K562 (cell line): ENCODE measurements around the gene CCAR1. TPM values are rescaled to one million over a fixed set of nuclear protein-coding genes. Genes with fewer than 3 reads are reported as not detected.
A peak's percentile ranks its signal among the peaks of the same experiment; 100 is the strongest.

ENCODE experiments used
- ADNP ChIP-seq: fragments of 200-800 bp; sonication (Bioruptor generic); IDR thresholded peaks from 2 replicates; pipeline ENCODE4 v1.6.1; 2016; ENCODE audit warnings: missing genetic modification characterization, missing compliant biosample characterization
- BMI1 ChIP-seq: fragments of 150-350 bp; IDR thresholded peaks from 2 replicates; pipeline ENCODE4 v1.6.1; 2014; ENCODE audit warnings: low read length
- BRD9 ChIP-seq: fragments of 450-650 bp; IDR thresholded peaks from 2 replicates; pipeline ENCODE4 v1.6.1; 2018; ENCODE audit warnings: low read depth; ENCODE audit not compliant: partially characterized antibody
- CEBPB ChIP-seq: fragments of 450-650 bp; IDR thresholded peaks from 2 replicates; pipeline ENCODE4 v1.6.1; 2016; ENCODE audit warnings: missing genetic modification characterization, missing compliant biosample characterization
- COPS2 ChIP-seq: fragments of 450-650 bp; conservative IDR thresholded peaks from 2 replicates; pipeline ENCODE4 v1.6.1; 2016; ENCODE audit warnings: mild to moderate bottlenecking, moderate library complexity
- ETV1 ChIP-seq: fragments of 450-650 bp; conservative IDR thresholded peaks from 2 replicates; pipeline ENCODE4 v1.6.1; 2016; ENCODE audit warnings: missing genetic modification characterization, control low read depth, low read depth, missing compliant biosample characterization
- FOS ChIP-seq: IDR thresholded peaks from 3 replicates; pipeline ENCODE4 v1.6.1; 2011; ENCODE audit not compliant: insufficient read length; ENCODE audit errors: extremely low read depth
- FOXM1 ChIP-seq, 2 experiments: fragments of 450-650 bp in 1 of 2; sonication (generic) in 1 of 2; formaldehyde crosslinking in 1 of 2; IDR thresholded peaks; 2 replicates each; pipeline versions ENCODE4 v1.6.1 to v1.9.0; 2017 to 2022; ENCODE audit warnings: low read depth in 2 of 2, mild to moderate bottlenecking in 2 of 2, missing genetic modification reagents in 1 of 2, moderate library complexity in 1 of 2
- GTF2A2 ChIP-seq: IDR thresholded peaks from 2 replicates; pipeline ENCODE4 v1.6.1; 2016; ENCODE audit warnings: mild to moderate bottlenecking, missing genetic modification characterization, missing compliant biosample characterization
- MAZ ChIP-seq, 2 experiments: fragments of 450-650 bp in 1 of 2; sonication (generic) in 1 of 2; formaldehyde crosslinking; IDR thresholded peaks in 1 of 2; conservative IDR thresholded peaks in 1 of 2; 2 replicates each; pipeline versions ENCODE4 v1.4.0 to v1.5.0; 2020; ENCODE audit warnings: mild to moderate bottlenecking in 1 of 2, missing genetic modification reagents in 1 of 2
- MIER1 ChIP-seq: fragments of 450-650 bp; IDR thresholded peaks from 2 replicates; pipeline ENCODE4 v1.6.1; 2016; ENCODE audit warnings: antibody characterized with exemption, mild to moderate bottlenecking, low read depth
- RFX1 ChIP-seq: fragments of 450-650 bp; IDR thresholded peaks from 2 replicates; pipeline ENCODE4 v1.6.1; 2016; ENCODE audit warnings: mild to moderate bottlenecking, moderate library complexity
- SAFB2 ChIP-seq: fragments of 200-400 bp; formaldehyde crosslinking; IDR thresholded peaks from 2 replicates; pipeline ENCODE4 v1.6.1; 2018; ENCODE audit warnings: borderline replicate concordance, low read length, low read depth, moderate library complexity; ENCODE audit not compliant: severe bottlenecking
- TFAM ChIP-seq: fragments of 250-450 bp; sonication (Bioruptor Pico); conservative IDR thresholded peaks from 2 replicates; pipeline ENCODE4 v1.5.0; 2021; ENCODE audit warnings: mild to moderate bottlenecking, moderate library complexity
- ZNF174 ChIP-seq: fragments of 250-450 bp; sonication (Bioruptor Pico); IDR thresholded peaks from 2 replicates; pipeline ENCODE4 v1.4.0; 2020; ENCODE audit warnings: mild to moderate bottlenecking
- ZNF224 ChIP-seq: sonication (generic); formaldehyde crosslinking; IDR thresholded peaks from 2 replicates; pipeline ENCODE4 v1.8.0; 2022; ENCODE audit warnings: mild to moderate bottlenecking, missing genetic modification reagents
- ZNF436 ChIP-seq: fragments of 250-450, 450-650 bp; sonication (Bioruptor Pico); formaldehyde crosslinking; IDR thresholded peaks from 2 replicates; pipeline ENCODE4 v1.7.0; 2020; ENCODE audit warnings: mild to moderate bottlenecking
- ZNF444 ChIP-seq: fragments of 250-450 bp; sonication (Bioruptor Pico); IDR thresholded peaks from 2 replicates; pipeline ENCODE4 v1.4.0; 2020; ENCODE audit warnings: mild to moderate bottlenecking, moderate library complexity
- ZNF717 ChIP-seq: fragments of 250-450 bp; sonication (Bioruptor Pico); IDR thresholded peaks from 2 replicates; pipeline ENCODE4 v1.5.0; 2021
- ZNF778 ChIP-seq: fragments of 450-650 bp; formaldehyde crosslinking; IDR thresholded peaks from 2 replicates; pipeline ENCODE4 v1.4.0; 2020; ENCODE audit warnings: mild to moderate bottlenecking, moderate library complexity
- polyA plus RNA-seq, 8 experiments: library from polyadenylated mRNA; depleted of rRNA in 4 of 8; stranded (reverse) in 5 of 8; unstranded in 3 of 8; fragments of >200 nt; fragmentation: Nextera tagmentation in 2 of 8; fragmentation: Illumina TruSeq in 1 of 8; extraction: Ambion mirVana in 2 of 8; extraction: Trizol in 1 of 8; gene quantifications; 2 replicates each; pipeline versions ENCODE4 v1.2.1 to v1.2.3, GENCODE V29; 2011 to 2014; ENCODE audit warnings: inconsistent platforms in 1 of 8, missing spikeins in 1 of 8
- total RNA-seq, 7 experiments: library from RNA; depleted of rRNA in 6 of 7; stranded (reverse); fragments of >200 nt in 6 of 7; fragmentation: Illumina TruSeq in 2 of 7; extraction: Trizol in 2 of 7; gene quantifications; 2 replicates each; pipeline versions ENCODE4 v1.2.1 to v1.2.3, GENCODE V29; 2011 to 2021; ENCODE audit warnings: low replicate concordance in 1 of 7
- TF ChIP-seq, protein P1 (sequence below): fragments of 250-450 bp; sonication (Bioruptor Pico); IDR thresholded peaks from 2 replicates; pipeline ENCODE4 v1.8.0; 2021; ENCODE audit warnings: moderate library complexity, mild to moderate bottlenecking, inconsistent platforms
- TF ChIP-seq, protein P2 (sequence below): fragments of 450-650 bp; formaldehyde crosslinking; IDR thresholded peaks from 2 replicates; pipeline ENCODE4 v1.4.0; 2020; ENCODE audit warnings: mild to moderate bottlenecking, moderate library complexity
- TF ChIP-seq, protein P3 (sequence below): fragments of 250-450 bp; sonication (Bioruptor Pico); IDR thresholded peaks from 2 replicates; pipeline ENCODE4 v1.5.0; 2021; ENCODE audit warnings: mild to moderate bottlenecking, borderline replicate concordance

Gene CCAR1
- total and polyA plus RNA-seq, 9 of the 15 experiments (the other 6 are each of a cell fraction or from before 2014, with no cell fraction given), result 44.8 to 173 (median 111) TPM

DNA sequence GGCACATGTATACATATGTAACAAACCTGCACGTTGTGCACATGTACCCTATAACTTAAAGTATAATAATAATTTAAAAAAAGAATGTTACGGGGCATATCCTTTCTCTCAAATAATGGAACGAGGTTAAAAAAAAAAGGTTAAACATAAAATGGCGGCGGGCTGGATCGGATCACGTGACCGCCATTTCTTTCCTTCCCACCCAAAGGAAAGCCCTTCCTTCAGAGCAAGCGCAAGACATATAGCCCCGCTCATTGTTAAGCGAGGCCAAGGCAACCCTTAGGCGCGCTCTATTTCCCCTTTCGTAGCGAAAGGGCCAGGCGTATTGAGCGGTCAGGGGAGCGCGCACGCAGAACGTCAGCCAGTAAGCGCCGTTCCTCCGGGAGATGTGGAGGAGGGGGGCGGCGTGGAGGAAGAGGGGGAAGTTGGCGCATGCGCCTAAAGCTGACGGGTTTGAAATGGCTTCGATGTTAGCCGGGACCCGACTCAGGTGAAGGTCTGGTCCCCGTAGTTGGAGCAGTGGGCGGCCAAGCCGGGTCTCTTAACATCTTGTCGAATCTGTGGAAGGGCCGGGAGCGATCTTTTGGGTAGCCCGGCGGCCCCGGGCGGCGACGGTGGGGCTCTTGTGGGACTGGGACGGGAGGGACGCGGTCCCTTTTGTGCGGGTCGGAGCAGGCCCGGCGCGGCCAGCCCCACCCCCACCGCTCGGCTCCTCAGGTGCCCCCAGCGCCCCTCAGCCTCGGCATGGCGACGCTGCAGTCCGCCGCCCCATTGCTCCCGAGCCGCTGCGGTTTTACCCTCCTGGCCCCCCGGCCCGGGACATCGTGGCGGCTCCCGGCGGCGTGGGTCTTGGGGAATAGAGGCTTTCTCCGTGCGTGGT, at the start of gene CCAR1 (continued):
- TF ChIP-seq FOXM1 (IDR thresholded peaks at IDR 0.05; ENCODE audit: low read depth), result no peak; the same call in 1 of the 2 replicates
- TF ChIP-seq FOXM1 (CRISPR knock-in tag; IDR thresholded peaks at IDR 0.05; ENCODE audit: low read depth), result no peak
- no peak for TF ChIP-seq ZNF717
- TF ChIP-seq MIER1, result no peak; the same call in 1 of the 2 replicates
- no peak for TF ChIP-seq ZNF436
- TF ChIP-seq, protein P1, sequence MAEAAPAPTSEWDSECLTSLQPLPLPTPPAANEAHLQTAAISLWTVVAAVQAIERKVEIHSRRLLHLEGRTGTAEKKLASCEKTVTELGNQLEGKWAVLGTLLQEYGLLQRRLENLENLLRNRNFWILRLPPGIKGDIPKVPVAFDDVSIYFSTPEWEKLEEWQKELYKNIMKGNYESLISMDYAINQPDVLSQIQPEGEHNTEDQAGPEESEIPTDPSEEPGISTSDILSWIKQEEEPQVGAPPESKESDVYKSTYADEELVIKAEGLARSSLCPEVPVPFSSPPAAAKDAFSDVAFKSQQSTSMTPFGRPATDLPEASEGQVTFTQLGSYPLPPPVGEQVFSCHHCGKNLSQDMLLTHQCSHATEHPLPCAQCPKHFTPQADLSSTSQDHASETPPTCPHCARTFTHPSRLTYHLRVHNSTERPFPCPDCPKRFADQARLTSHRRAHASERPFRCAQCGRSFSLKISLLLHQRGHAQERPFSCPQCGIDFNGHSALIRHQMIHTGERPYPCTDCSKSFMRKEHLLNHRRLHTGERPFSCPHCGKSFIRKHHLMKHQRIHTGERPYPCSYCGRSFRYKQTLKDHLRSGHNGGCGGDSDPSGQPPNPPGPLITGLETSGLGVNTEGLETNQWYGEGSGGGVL (CRISPR knock-in tag), result no peak
- TF ChIP-seq, protein P2, sequence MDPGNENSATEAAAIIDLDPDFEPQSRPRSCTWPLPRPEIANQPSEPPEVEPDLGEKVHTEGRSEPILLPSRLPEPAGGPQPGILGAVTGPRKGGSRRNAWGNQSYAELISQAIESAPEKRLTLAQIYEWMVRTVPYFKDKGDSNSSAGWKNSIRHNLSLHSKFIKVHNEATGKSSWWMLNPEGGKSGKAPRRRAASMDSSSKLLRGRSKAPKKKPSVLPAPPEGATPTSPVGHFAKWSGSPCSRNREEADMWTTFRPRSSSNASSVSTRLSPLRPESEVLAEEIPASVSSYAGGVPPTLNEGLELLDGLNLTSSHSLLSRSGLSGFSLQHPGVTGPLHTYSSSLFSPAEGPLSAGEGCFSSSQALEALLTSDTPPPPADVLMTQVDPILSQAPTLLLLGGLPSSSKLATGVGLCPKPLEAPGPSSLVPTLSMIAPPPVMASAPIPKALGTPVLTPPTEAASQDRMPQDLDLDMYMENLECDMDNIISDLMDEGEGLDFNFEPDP, result no peak
- TF ChIP-seq ZNF778 (CRISPR knock-in tag), result no peak
- TF ChIP-seq COPS2, result no peak
- no peak for TF ChIP-seq GTF2A2 (tag)
- no peak for TF ChIP-seq ADNP (tag)
- no peak for TF ChIP-seq BMI1
- peak; percentile 79 for TF ChIP-seq BRD9
- peak; percentile 78 to 91; a peak in 3 of 4 replicates for TF ChIP-seq MAZ (CRISPR knock-in tag; conservative IDR thresholded peaks at IDR 0.05 in 1 of 2, IDR thresholded peaks at IDR 0.05 in 1 of 2)
- TF ChIP-seq ZNF444, result no peak
- TF ChIP-seq, protein P3, sequence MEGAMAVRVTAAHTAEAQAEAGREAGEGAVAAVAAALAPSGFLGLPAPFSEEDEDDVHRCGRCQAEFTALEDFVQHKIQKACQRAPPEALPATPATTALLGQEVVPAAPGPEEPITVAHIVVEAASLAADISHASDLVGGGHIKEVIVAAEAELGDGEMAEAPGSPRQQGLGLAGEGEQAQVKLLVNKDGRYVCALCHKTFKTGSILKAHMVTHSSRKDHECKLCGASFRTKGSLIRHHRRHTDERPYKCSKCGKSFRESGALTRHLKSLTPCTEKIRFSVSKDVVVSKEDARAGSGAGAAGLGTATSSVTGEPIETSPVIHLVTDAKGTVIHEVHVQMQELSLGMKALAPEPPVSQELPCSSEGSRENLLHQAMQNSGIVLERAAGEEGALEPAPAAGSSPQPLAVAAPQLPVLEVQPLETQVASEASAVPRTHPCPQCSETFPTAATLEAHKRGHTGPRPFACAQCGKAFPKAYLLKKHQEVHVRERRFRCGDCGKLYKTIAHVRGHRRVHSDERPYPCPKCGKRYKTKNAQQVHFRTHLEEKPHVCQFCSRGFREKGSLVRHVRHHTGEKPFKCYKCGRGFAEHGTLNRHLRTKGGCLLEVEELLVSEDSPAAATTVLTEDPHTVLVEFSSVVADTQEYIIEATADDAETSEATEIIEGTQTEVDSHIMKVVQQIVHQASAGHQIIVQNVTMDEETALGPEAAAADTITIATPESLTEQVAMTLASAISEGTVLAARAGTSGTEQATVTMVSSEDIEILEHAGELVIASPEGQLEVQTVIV, result no peak
- peak; percentile 78; the same call in 1 of the 2 replicates for TF ChIP-seq ZNF224 (CRISPR knock-in tag)
- TF ChIP-seq TFAM (CRISPR knock-in tag), result no peak
- no peak for TF ChIP-seq CEBPB (tag)
- peak; percentile 23; the same call in 1 of the 2 replicates for TF ChIP-seq ETV1 (tag)
- no peak for TF ChIP-seq SAFB2
- TF ChIP-seq RFX1, result peak; percentile 78
- no peak for TF ChIP-seq FOS
- TF ChIP-seq ZNF174, result no peak
